Breast epithelium (tissue), 4 donors: ENCODE results near the gene SLC35B4. TPM values are rescaled to one million over a fixed set of nuclear protein-coding genes. Genes with fewer than 3 reads are reported as not detected.

Experiments
- DNase-seq, 2 donors: peaks; one replicate each; pipeline ENCODE4 v3.0.0-alpha.2; 2019; ENCODE audit warnings: low spot score in 2 of 2
- H3K27ac ChIP-seq, 2 donors: fragments of 200-600 bp; sonication (generic) in 1 of 2; one replicate each; pipeline ENCODE4 v1.5.1; 2016 to 2019; ENCODE audit warnings: mild to moderate bottlenecking in 1 of 2
- H3K27me3 ChIP-seq, 2 donors: fragments of 200-600 bp; sonication (generic) in 1 of 2; one replicate each; pipeline versions ENCODE4 v1.5.1 to v1.6.0; 2017 to 2019; ENCODE audit warnings: control low read depth in 1 of 2, mild to moderate bottlenecking in 1 of 2
- H3K36me3 ChIP-seq: fragments of 200-600 bp; one replicate; pipeline ENCODE4 v1.5.1; 2019
- H3K4me1 ChIP-seq, 2 donors: fragments of 200-600 bp; sonication (generic); one replicate each; pipeline ENCODE4 v1.5.1; 2016 to 2019; ENCODE audit warnings: control low read depth in 1 of 2
- H3K4me3 ChIP-seq, 3 donors: fragments of 200-600 bp; sonication (generic); 1 replicate in 2 of 3; 2 replicates in 1 of 3; pipeline ENCODE4 v1.5.1; 2016 to 2019; ENCODE audit warnings: mild to moderate bottlenecking in 3 of 3, moderate library complexity in 2 of 3
- H3K9me3 ChIP-seq, 2 donors: fragments of 200-600 bp; sonication (generic) in 1 of 2; one replicate each; pipeline ENCODE4 v1.5.1; 2016 to 2019; ENCODE audit warnings: control low read depth in 1 of 2
- POLR2A ChIP-seq: fragments of 450-650 bp; IDR thresholded peaks from one replicate; pipeline ENCODE4 v1.6.1; 2016; ENCODE audit warnings: antibody characterized with exemption, mild to moderate bottlenecking, moderate library complexity
- POLR2AphosphoS5 ChIP-seq, 3 donors: sonication (generic); formaldehyde crosslinking; IDR thresholded peaks; one replicate each; pipeline ENCODE4 v1.6.1; 2017; ENCODE audit warnings: antibody characterized with exemption in 3 of 3
- intact Hi-C: fragments of 100-400 bp; cut with DNase I; formaldehyde crosslinking; loops from one replicate; pipeline ENCODE4 v1.15.1; 2023; ENCODE audit warnings: low total_unique reads
- total RNA-seq, 3 donors: library from RNA; depleted of rRNA; stranded (reverse); fragments of >200 nt; gene quantifications; one replicate each; pipeline ENCODE4 v1.1.0, GENCODE V29; 2016
- TF ChIP-seq, protein P1 (sequence below), 3 donors: fragments of 450-650 bp; IDR thresholded peaks; one replicate each; pipeline ENCODE4 v1.5.1; 2016 to 2017; ENCODE audit warnings: antibody characterized with exemption in 3 of 3, mild to moderate bottlenecking in 3 of 3, moderate library complexity in 3 of 3

Gene SLC35B4
- total RNA-seq, 3 donors from 2014 or later, result 7.3 to 13.8 (median 8.5) TPM

DNA sequence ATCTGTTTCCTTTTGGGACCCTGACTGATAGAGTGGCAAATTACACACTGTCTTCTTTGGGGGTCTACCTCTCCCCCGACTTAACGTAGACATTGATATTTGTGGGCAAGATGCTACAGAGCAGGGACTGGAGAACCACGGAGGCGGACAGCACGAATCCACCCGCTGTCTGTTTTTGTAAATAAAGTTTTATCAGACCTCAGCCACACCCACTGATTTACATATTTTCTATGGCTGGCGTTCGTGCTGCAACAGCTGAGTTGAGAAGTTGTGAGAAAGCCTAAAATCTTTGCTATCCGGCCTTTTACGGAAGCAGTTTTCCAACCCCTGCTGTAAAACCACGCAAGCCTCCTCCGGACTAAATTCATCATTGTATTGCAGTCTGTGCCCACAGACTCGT lies 17.2 kb upstream of the SLC35B4 start:
- H3K4me3 ChIP-seq, result no peak overlapping the region
- no peaks in the 10 kb centered on the region for H3K27me3 ChIP-seq
- no peak overlapping the region for H3K27ac ChIP-seq
- DNase-seq, result no peak
- H3K9me3 ChIP-seq, result no peaks in the 10 kb centered on the region
- no peak for TF ChIP-seq POLR2A
- TF ChIP-seq, protein P1, sequence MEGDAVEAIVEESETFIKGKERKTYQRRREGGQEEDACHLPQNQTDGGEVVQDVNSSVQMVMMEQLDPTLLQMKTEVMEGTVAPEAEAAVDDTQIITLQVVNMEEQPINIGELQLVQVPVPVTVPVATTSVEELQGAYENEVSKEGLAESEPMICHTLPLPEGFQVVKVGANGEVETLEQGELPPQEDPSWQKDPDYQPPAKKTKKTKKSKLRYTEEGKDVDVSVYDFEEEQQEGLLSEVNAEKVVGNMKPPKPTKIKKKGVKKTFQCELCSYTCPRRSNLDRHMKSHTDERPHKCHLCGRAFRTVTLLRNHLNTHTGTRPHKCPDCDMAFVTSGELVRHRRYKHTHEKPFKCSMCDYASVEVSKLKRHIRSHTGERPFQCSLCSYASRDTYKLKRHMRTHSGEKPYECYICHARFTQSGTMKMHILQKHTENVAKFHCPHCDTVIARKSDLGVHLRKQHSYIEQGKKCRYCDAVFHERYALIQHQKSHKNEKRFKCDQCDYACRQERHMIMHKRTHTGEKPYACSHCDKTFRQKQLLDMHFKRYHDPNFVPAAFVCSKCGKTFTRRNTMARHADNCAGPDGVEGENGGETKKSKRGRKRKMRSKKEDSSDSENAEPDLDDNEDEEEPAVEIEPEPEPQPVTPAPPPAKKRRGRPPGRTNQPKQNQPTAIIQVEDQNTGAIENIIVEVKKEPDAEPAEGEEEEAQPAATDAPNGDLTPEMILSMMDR (IDR thresholded peaks at IDR 0.05), result no peak
- TF ChIP-seq POLR2AphosphoS5 (IDR thresholded peaks at IDR 0.05), result no peak
- no peaks in the 10 kb centered on the region for H3K4me1 ChIP-seq
- H3K36me3 ChIP-seq, result no peaks in the 10 kb centered on the region
- intact Hi-C loops, result no loop called here

DNA sequence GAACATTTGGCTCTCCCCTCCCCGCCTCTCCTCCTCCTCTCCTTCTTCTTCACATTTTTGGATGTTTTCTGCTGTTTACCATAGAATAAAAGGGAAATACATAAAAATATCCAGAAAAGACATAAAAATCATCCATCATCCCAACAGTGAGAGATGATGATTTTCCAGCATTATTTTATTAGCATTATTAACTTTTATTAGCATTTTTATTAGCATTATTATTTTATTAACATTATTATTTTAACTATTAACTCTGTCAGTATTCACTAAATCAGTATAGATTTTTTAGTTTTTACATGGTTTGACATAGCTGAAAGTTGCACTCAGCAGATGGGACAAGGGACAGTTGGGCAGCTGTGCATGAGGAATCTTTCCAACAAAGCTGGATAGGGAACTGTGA lies 16.2 kb upstream of the SLC35B4 start:
- Histone ChIP-seq H3K27ac (no peak overlapping the region), H3K4me1 (no peaks in the 10 kb centered on the region), H3K9me3 (no peaks in the 10 kb centered on the region), H3K36me3 (no peaks in the 10 kb centered on the region), H3K27me3 (no peaks in the 10 kb centered on the region), H3K4me3 (no peak overlapping the region)
- intact Hi-C loops, result no loop called here
- TF ChIP-seq, protein P1 (IDR thresholded peaks at IDR 0.05), result no peak
- no peak for TF ChIP-seq POLR2AphosphoS5 (IDR thresholded peaks at IDR 0.05)
- TF ChIP-seq POLR2A, result no peak
- no peak for DNase-seq

DNA sequence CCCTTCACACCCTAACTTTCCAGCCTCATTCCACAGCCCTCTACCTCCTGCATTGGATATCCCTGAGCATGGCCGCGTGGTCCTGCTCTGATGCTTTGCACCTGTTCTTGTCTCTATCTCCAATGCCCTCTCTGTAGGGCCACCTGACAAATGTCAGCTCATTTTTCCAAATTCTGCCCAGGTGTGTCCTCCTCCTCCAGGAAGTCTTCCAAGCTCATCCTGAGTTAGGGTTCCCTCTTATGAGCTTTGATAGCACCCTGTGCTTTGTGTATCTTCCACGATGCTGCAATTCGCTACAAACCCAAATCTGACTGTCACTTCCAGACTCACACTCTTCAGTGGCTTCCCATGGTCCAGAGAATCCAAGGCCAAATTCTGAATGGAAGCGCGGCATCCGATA lies 14.7 kb upstream of the SLC35B4 start:
- TF ChIP-seq, protein P1 (IDR thresholded peaks at IDR 0.05), result no peak
- no peak overlapping the region for H3K4me3 ChIP-seq
- intact Hi-C loops, result no loop called here
- H3K9me3 ChIP-seq, result no peaks in the 10 kb centered on the region
- no peaks in the 10 kb centered on the region for H3K36me3 ChIP-seq
- H3K27me3 ChIP-seq, result no peaks in the 10 kb centered on the region
- H3K4me1 ChIP-seq, result no peaks in the 10 kb centered on the region
- no peak overlapping the region for H3K27ac ChIP-seq
- DNase-seq, result no peak

DNA sequence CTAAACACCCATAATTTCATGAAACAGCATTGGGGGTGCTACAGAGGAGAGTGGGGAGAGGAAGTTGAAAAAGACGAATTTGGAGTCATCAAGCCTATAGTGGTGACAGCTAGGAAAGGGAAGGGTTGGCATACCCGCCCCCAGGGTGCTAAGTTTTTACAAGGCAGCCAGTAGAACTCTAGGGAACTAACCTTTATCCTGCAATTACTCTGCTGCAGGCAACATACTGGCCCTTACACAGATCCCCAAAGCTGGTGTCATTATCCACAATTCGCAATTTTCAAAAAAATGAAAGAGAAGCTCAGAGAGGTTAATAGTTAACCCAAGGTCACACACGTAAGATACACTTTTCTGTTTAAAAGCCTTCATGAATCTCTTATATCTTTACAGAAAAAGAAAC lies 14.2 kb upstream of the SLC35B4 start:
- DNase-seq, result no peak
- intact Hi-C loops, result no loop called here
- Histone ChIP-seq H3K4me1 (no peaks in the 10 kb centered on the region), H3K4me3 (no peak overlapping the region), H3K9me3 (no peaks in the 10 kb centered on the region), H3K36me3 (no peaks in the 10 kb centered on the region), H3K27me3 (no peaks in the 10 kb centered on the region), H3K27ac (no peak overlapping the region)
- no peak for TF ChIP-seq POLR2AphosphoS5 (IDR thresholded peaks at IDR 0.05)
- TF ChIP-seq, protein P1 (IDR thresholded peaks at IDR 0.05), result no peak
- TF ChIP-seq POLR2A, result no peak

DNA sequence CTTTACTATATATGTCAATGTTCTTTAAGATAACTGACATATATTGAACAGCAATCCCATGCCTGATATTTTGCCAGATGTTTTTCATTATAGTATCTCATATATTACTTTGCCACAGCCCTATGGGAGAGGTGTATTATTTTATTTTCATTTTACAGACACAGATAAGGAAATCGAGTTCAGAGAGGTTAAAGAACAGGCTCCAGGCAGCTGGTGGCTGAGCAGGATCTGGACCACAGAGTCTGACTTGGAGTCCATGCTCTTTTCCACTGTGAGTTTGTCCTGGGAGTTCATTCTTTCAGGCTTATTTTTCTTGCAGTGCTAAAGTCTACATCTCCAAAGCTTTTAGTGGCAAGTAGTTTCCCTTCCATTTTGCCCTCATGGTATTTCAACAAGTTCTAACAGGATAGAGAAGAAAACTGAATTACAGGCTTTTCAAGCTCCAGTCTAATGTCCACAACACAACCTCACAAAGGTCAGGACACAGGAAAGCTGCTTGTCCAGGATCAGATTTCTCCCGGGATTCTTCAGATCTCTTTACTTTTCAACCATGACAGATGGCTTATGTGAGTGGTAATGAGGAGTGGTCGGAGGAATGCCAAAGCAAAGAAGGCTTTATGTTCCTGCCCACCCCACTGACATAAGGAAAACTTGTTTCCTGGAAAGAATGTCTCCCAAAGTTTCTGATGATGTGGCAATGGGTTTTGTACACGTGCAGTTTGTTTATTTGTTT lies 13.1 kb upstream of the SLC35B4 start:
- TF ChIP-seq POLR2A (no peak), POLR2AphosphoS5 (IDR thresholded peaks at IDR 0.05) (no peak)
- TF ChIP-seq, protein P1 (IDR thresholded peaks at IDR 0.05), result no peak
- Histone ChIP-seq H3K27me3 (no peaks in the 10 kb centered on the region), H3K4me3 (no peak overlapping the region), H3K4me1 (no peaks in the 10 kb centered on the region), H3K9me3 (no peaks in the 10 kb centered on the region), H3K36me3 (no peaks in the 10 kb centered on the region), H3K27ac (no peak overlapping the region)
- DNase-seq, result no peak
- intact Hi-C loops, result no loop called here
